Loucy (cell line): Measurements from ENCODE around the gene SDK1.

Source experiments
- H2AFZ ChIP-seq: fragments of 200-600 bp; sonication (generic); 2 replicates; pipeline ENCODE4 v1.6.0; 2016; ENCODE audit warnings: antibody characterized with exemption, mild to moderate bottlenecking, low read length, moderate library complexity
- H3F3A ChIP-seq: fragments of 200-600 bp; 2 replicates; pipeline ENCODE4 v1.6.0; 2016; ENCODE audit warnings: antibody characterized with exemption, low read depth, mild to moderate bottlenecking
- H3K27me3 ChIP-seq: fragments of 200-600 bp; sonication (generic); 2 replicates; pipeline ENCODE4 v1.6.1; 2014; ENCODE audit warnings: low read length, mild to moderate bottlenecking; ENCODE audit not compliant: insufficient read depth, poor library complexity, severe bottlenecking
- H3K36me3 ChIP-seq: fragments of 200-600 bp; sonication (generic); 2 replicates; pipeline ENCODE4 v1.6.1; 2016; ENCODE audit warnings: low read length; ENCODE audit not compliant: insufficient read depth
- H3K4me1 ChIP-seq: fragments of 200-600 bp; sonication (generic); 2 replicates; pipeline ENCODE4 v1.5.1; 2014; ENCODE audit warnings: low read length, mild to moderate bottlenecking; ENCODE audit not compliant: insufficient read depth, poor library complexity, severe bottlenecking
- H3K4me2 ChIP-seq: fragments of 200-600 bp; sonication (generic); 2 replicates; pipeline ENCODE4 v1.6.0; 2014; ENCODE audit warnings: antibody characterized with exemption, low read length, low read depth, mild to moderate bottlenecking; ENCODE audit not compliant: poor library complexity, severe bottlenecking
- H3K4me3 ChIP-seq: fragments of 200-600 bp; sonication (generic); 2 replicates; pipeline ENCODE4 v1.5.1; 2014; ENCODE audit warnings: low read length, mild to moderate bottlenecking, mixed read lengths; ENCODE audit not compliant: poor library complexity, severe bottlenecking
- H3K79me2 ChIP-seq: fragments of 200-600 bp; sonication (generic); 2 replicates; pipeline ENCODE4 v1.6.1; 2014; ENCODE audit warnings: low read length; ENCODE audit not compliant: insufficient read depth
- H3K9ac ChIP-seq: fragments of 200-600 bp; sonication (generic); 2 replicates; pipeline ENCODE4 v1.6.0; 2014; ENCODE audit warnings: mild to moderate bottlenecking, low read depth, low read length, moderate library complexity; ENCODE audit not compliant: poor library complexity, severe bottlenecking
- H3K9me2 ChIP-seq: fragments of 200-600 bp; sonication (generic); replicated peaks from 2 replicates; pipeline ENCODE4 v1.6.1; 2016; ENCODE audit warnings: low read depth, low read length, mixed read lengths
- H3K9me3 ChIP-seq: fragments of 200-600 bp; sonication (generic); 2 replicates; pipeline ENCODE4 v1.6.1; 2014; ENCODE audit warnings: mild to moderate bottlenecking, antibody characterized with exemption, low read length, low read depth; ENCODE audit not compliant: insufficient read depth
- H4K20me1 ChIP-seq: fragments of 200-600 bp; sonication (generic); 2 replicates; pipeline ENCODE4 v1.6.0; 2014; ENCODE audit warnings: antibody characterized with exemption, low read length, mild to moderate bottlenecking; ENCODE audit not compliant: insufficient read depth, poor library complexity, severe bottlenecking
- CTCF ChIP-seq: fragments of 200-600 bp; sonication (generic); conservative IDR thresholded peaks from 2 replicates; pipeline ENCODE4 v1.5.1; 2014; ENCODE audit warnings: mild to moderate bottlenecking, antibody characterized with exemption, low read length
- EZH2phosphoT487 ChIP-seq: fragments of 200-600 bp; IDR thresholded peaks from 2 replicates; pipeline ENCODE4 v1.6.1; 2018; ENCODE audit warnings: antibody characterized with exemption, mild to moderate bottlenecking, moderate library complexity, borderline replicate concordance

Gene SDK1

GRCh38 chr7:3757059-3757458 lies 456.0 kb downstream of the SDK1 start:
- Histone ChIP-seq H3K4me1 (no peaks in the 10 kb centered on the region), H3K79me2 (no peaks in the 10 kb centered on the region), H3K36me3 (no peaks in the 10 kb centered on the region), H3K27me3 (no peaks in the 10 kb centered on the region), H3K9me2 (no peaks in the 10 kb centered on the region), H3K4me2 (no peak overlapping the region), H4K20me1 (no peaks in the 10 kb centered on the region), H3K4me3 (no peak overlapping the region), H2AFZ (no peak overlapping the region), H3K9ac (no peak overlapping the region), H3F3A (no peaks in the 10 kb centered on the region), H3K9me3 (no peaks in the 10 kb centered on the region; the same call in 1 of the 2 replicates)
- TF ChIP-seq CTCF (no peak), EZH2phosphoT487 (no peak)

GRCh38 chr7:3760651-3761050 lies 459.6 kb downstream of the SDK1 start:
- Histone ChIP-seq H3K79me2 (no peaks in the 10 kb centered on the region), H3K27me3 (no peaks in the 10 kb centered on the region), H3F3A (no peaks in the 10 kb centered on the region), H3K9me2 (no peaks in the 10 kb centered on the region; the same call in 1 of the 2 replicates), H3K9ac (no peak overlapping the region), H3K4me2 (no peak overlapping the region), H4K20me1 (no peaks in the 10 kb centered on the region), H3K4me1 (no peaks in the 10 kb centered on the region), H3K9me3 (no peaks in the 10 kb centered on the region; the same call in 1 of the 2 replicates), H2AFZ (no peak overlapping the region), H3K36me3 (no peaks in the 10 kb centered on the region), H3K4me3 (no peak overlapping the region)
- TF ChIP-seq EZH2phosphoT487 (no peak), CTCF (no peak)

GRCh38 chr7:3762146-3762831 lies 461.2 kb downstream of the SDK1 start:
- TF ChIP-seq EZH2phosphoT487 (no peak), CTCF (no peak)
- Histone ChIP-seq H2AFZ (no peak overlapping the region), H3K4me2 (no peak overlapping the region), H3K9ac (no peak overlapping the region), H3K4me3 (no peak overlapping the region), H3K9me3 (no peaks in the 10 kb centered on the region), H3K36me3 (no peaks in the 10 kb centered on the region), H3K9me2 (no peaks in the 10 kb centered on the region; the same call in 1 of the 2 replicates), H3F3A (no peaks in the 10 kb centered on the region), H3K4me1 (no peaks in the 10 kb centered on the region), H4K20me1 (no peaks in the 10 kb centered on the region), H3K27me3 (no peaks in the 10 kb centered on the region), H3K79me2 (no peaks in the 10 kb centered on the region)
